ENCODE measurements around the gene GLI3. TPM values are rescaled to one million over a fixed set of nuclear protein-coding genes. Genes with fewer than 3 reads are reported as not detected.

GLI3 gene
- total RNA-seq, 4 donors from 2014 or later: 3.0 to 9.0 (median 4.2) TPM

GRCh38 chr7:42071372-42072261, 165.4 kb downstream of the GLI3 start:
- 52% methylated on average over 8 of the region's 8 CpGs for WGBS, 2 donors
- Histone ChIP-seq H3K27ac (peak overlapping the region; percentile 33 to 69 (median 66)), H3K4me3 (no peak overlapping the region), H3K27me3 (no peaks in the 10 kb centered on the region), H3K9me3 (no peaks in the 10 kb centered on the region), H3K36me3 (no peaks in the 10 kb centered on the region), H3K4me1 (peaks cover 0 to 50% (median 11%) of the 10 kb centered on the region in 3 donors)
- intact Hi-C loops (cut with DNase I): no loop called here
- DNase-seq: no peak
- peak in 5 of 6 experiments; percentile 6 to 69 (median 39) for TF ChIP-seq CTCF (IDR thresholded peaks at IDR 0.05)
- TF ChIP-seq POLR2A (IDR thresholded peaks at IDR 0.05): no peak

GRCh38 chr7:42070068-42070467, 166.9 kb downstream of the GLI3 start:
- Histone ChIP-seq H3K27me3 (no peaks in the 10 kb centered on the region), H3K27ac (peak overlapping the region in 1 of 4 donors; percentile 26), H3K36me3 (no peaks in the 10 kb centered on the region), H3K9me3 (no peaks in the 10 kb centered on the region), H3K4me1 (peaks cover 0 to 50% (median 11%) of the 10 kb centered on the region in 3 donors), H3K4me3 (no peak overlapping the region)
- no peak for DNase-seq
- WGBS, 2 donors: 58 to 70% methylated on average over 2 of the region's 2 CpGs
- intact Hi-C loops (cut with DNase I): no loop called here
- TF ChIP-seq POLR2A (IDR thresholded peaks at IDR 0.05) (no peak), CTCF (IDR thresholded peaks at IDR 0.05) (no peak)

- H3K27me3 ChIP-seq: no peaks in the 10 kb centered on the region
- H3K4me3 ChIP-seq: no peak overlapping the region
- H3K27ac ChIP-seq: no peak overlapping the region
- no peak for DNase-seq
- intact Hi-C loops (cut with DNase I): no loop called here
- peaks cover 0 to 50% (median 11%) of the 10 kb centered on the region in 3 donors for H3K4me1 ChIP-seq
- no peaks in the 10 kb centered on the region for H3K36me3 ChIP-seq
- H3K9me3 ChIP-seq: no peaks in the 10 kb centered on the region
- TF ChIP-seq POLR2A (IDR thresholded peaks at IDR 0.05) (no peak), CTCF (IDR thresholded peaks at IDR 0.05) (no peak)
- 77 to 83% methylated on average over 1 of the region's 1 CpG for WGBS, 2 donors
Observed at GRCh38 chr7:42069590-42069989, 167.4 kb downstream of the GLI3 start.

GRCh38 chr7:42068554-42069280, 168.3 kb downstream of the GLI3 start:
- WGBS, 2 donors: 39 to 73% methylated on average over 10 of the region's 11 CpGs
- no peaks in the 10 kb centered on the region for H3K9me3 ChIP-seq
- DNase-seq: no peak
- no peak for TF ChIP-seq CTCF (IDR thresholded peaks at IDR 0.05)
- TF ChIP-seq POLR2A (IDR thresholded peaks at IDR 0.05): no peak
- H3K27ac ChIP-seq: peak overlapping the region in 2 of 4 donors; percentile 4 to 15
- H3K27me3 ChIP-seq: no peaks in the 10 kb centered on the region
- intact Hi-C loops (cut with DNase I): no loop called here
- no peak overlapping the region for H3K4me3 ChIP-seq
- H3K36me3 ChIP-seq: no peaks in the 10 kb centered on the region
- H3K4me1 ChIP-seq: peaks cover 0 to 50% (median 11%) of the 10 kb centered on the region in 3 donors

GRCh38 chr7:42065942-42066341, 171.1 kb downstream of the GLI3 start:
- TF ChIP-seq CTCF (IDR thresholded peaks at IDR 0.05) (no peak), POLR2A (IDR thresholded peaks at IDR 0.05) (no peak)
- Histone ChIP-seq H3K4me3 (no peak overlapping the region), H3K27ac (no peak overlapping the region), H3K36me3 (no peaks in the 10 kb centered on the region), H3K4me1 (peaks cover 0 to 31% (median 5%) of the 10 kb centered on the region in 3 donors), H3K27me3 (no peaks in the 10 kb centered on the region), H3K9me3 (no peaks in the 10 kb centered on the region)
- no peak for DNase-seq
- WGBS, 2 donors: 76 to 78% methylated on average over 7 of the region's 7 CpGs
- intact Hi-C loops (cut with DNase I): no loop called here
